HG02678 (cell line): ENCODE data around the gene KISS1.

Source experiments
- ATAC-seq: cut with Tn5 transposase; IDR thresholded peaks from one replicate; pipeline ENCODE4 v1.9.1; 2021; ENCODE audit warnings: mild to moderate bottlenecking, moderate library complexity; ENCODE audit not compliant: unreplicated experiment

KISS1 gene

GRCh38 chr1:204162494-204163074, 33.7 kb downstream of the KISS1 start:
- peak; percentile 58 for ATAC-seq

GRCh38 chr1:204161609-204162493, 34.4 kb downstream of the KISS1 start:
- no peak for ATAC-seq

- no peak for ATAC-seq
Observed at GRCh38 chr1:204157962-204158361, 38.3 kb downstream of the KISS1 start.

- no peak for ATAC-seq
Observed at GRCh38 chr1:204155881-204156280, 40.4 kb downstream of the KISS1 start.

- no peak for ATAC-seq
Observed at GRCh38 chr1:204154568-204155255, 41.6 kb downstream of the KISS1 start.

GRCh38 chr1:204153667-204154066, 42.6 kb downstream of the KISS1 start:
- no peak for ATAC-seq

GRCh38 chr1:204152310-204153044, 43.8 kb downstream of the KISS1 start:
- no peak for ATAC-seq

GRCh38 chr1:204151552-204152309, 44.6 kb downstream of the KISS1 start, which contains the start of gene ETNK2:
TSS of gene ETNK2 (minus strand) at chr1:204152044. CDS start at chr1:204151852, 192 bp downstream.
- ATAC-seq = no peak

GRCh38 chr1:204150702-204151551, 45.4 kb downstream of the KISS1 start:
- ATAC-seq = no peak

GRCh38 chr1:204149635-204150565, 46.4 kb downstream of the KISS1 start:
- no peak for ATAC-seq

- ATAC-seq = no peak
Observed at GRCh38 chr1:204149107-204149506, 47.2 kb downstream of the KISS1 start.

GRCh38 chr1:204147406-204148383, 48.6 kb downstream of the KISS1 start:
- ATAC-seq = no peak

- ATAC-seq = no peak
Observed at GRCh38 chr1:204146965-204147364, 49.3 kb downstream of the KISS1 start.

- no peak for ATAC-seq
Observed at GRCh38 chr1:204146309-204146708, 50.0 kb downstream of the KISS1 start.

GRCh38 chr1:204145033-204145504, 51.2 kb downstream of the KISS1 start:
- no peak for ATAC-seq

- no peak for ATAC-seq
Observed at GRCh38 chr1:204143276-204144041, 52.8 kb downstream of the KISS1 start.
